ENCODE results near the gene ZNF446. TPM values are rescaled to one million over a fixed set of nuclear protein-coding genes. Genes with fewer than 3 reads are reported as not detected.
A peak's percentile ranks its signal among the peaks of the same experiment; 100 is the strongest.

The ZNF446 gene
- total RNA-seq, 1 experiment from 2014 or later: 9.7 TPM

- H3K4me3 ChIP-seq (ENCODE audit: low read depth, low read length): peak overlapping the region; percentile 71
- CTCF ChIA-PET: no interaction called here
- intact Hi-C loops (cut with micrococcal nuclease; ENCODE audit: unreplicated experiment): no loop called here
Measured at GRCh38 chr19:58477130-58477529, 978 bp downstream of the ZNF446 start.

DNA sequence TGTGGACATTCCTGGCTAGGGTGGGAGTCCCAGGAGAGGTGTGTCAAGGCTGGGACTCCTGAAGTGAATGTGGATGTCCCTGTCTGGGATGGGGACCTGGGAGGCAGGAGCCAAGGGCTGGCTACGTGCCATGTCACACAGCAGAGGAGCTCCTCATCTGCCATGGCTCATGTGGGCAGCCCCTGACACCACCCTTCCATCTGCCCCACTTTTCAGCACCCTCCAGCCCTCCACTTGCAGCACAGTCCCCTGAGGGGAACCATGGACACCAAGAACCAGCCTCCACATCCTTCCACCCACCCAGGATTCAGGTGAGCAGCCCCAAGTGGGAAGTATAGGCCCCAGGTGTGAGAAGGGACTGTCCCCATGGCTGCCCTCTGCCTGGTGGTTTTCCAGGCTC, 1.7 kb downstream of the ZNF446 start:
- CTCF ChIA-PET: no interaction called here
- intact Hi-C loops (cut with micrococcal nuclease; ENCODE audit: unreplicated experiment): no loop called here

More at GRCh38 chr19:58477130-58477529, 978 bp downstream of the ZNF446 start:
- H3K4me1 Mint-ChIP-seq (ENCODE audit: low read depth, unreplicated experiment): no peaks in the 10 kb centered on the region
- peak overlapping the region; percentile 79 for H3K4me3 Mint-ChIP-seq (ENCODE audit: unreplicated experiment)
- H3K9me3 ChIP-seq: no peaks in the 10 kb centered on the region
- H3K4me1 ChIP-seq: peaks cover 5% of the 10 kb centered on the region; the same call in 1 of the 2 replicates
- H3K27me3 ChIP-seq (replicated peaks; ENCODE audit: control insufficient read depth, insufficient read depth, low read length): no peaks in the 10 kb centered on the region
- no peak for TF ChIP-seq CTCF (IDR thresholded peaks at IDR 0.05; ENCODE audit: insufficient read depth in 1 of 2, low read depth in 1 of 2, low read length in 1 of 2, severe bottlenecking in 1 of 2, unreplicated experiment in 1 of 2)
- peak overlapping the region; percentile 85 for H3K27ac Mint-ChIP-seq (ENCODE audit: unreplicated experiment)
- H3K27me3 Mint-ChIP-seq (ENCODE audit: insufficient read depth, unreplicated experiment): no peaks in the 10 kb centered on the region
- BruUV-seq (replicated peaks): no TSS peak
- H3K36me3 Mint-ChIP-seq (ENCODE audit: insufficient read depth, unreplicated experiment): peaks cover 40% of the 10 kb centered on the region
- peaks cover under 1% of the 10 kb centered on the region; the same call in 1 of the 2 replicates for H3K36me3 ChIP-seq (ENCODE audit: control insufficient read depth, insufficient read depth, low read length)
- no peaks in the 10 kb centered on the region for H3K9me3 Mint-ChIP-seq (ENCODE audit: unreplicated experiment)
- POLR2A ChIA-PET: interaction anchor here (0.5 to 0.9 kb wide), 2 partner anchors 16 to 199 kb away, joined by 3 read pairs; no protein-coding TSS in a partner anchor
- DNase-seq: no peak

GRCh38 chr19:58479303-58479702, 3.2 kb downstream of the ZNF446 start:
- H3K27me3 Mint-ChIP-seq (ENCODE audit: insufficient read depth, unreplicated experiment): no peaks in the 10 kb centered on the region
- no peaks in the 10 kb centered on the region for H3K9me3 Mint-ChIP-seq (ENCODE audit: unreplicated experiment)
- no peak overlapping the region for H3K4me3 Mint-ChIP-seq (ENCODE audit: unreplicated experiment)
- POLR2A ChIA-PET: no interaction called here
- Histone ChIP-seq H3K4me3 (ENCODE audit: low read depth, low read length) (no peak overlapping the region), H3K36me3 (ENCODE audit: control insufficient read depth, insufficient read depth, low read length) (no peaks in the 10 kb centered on the region), H3K9me3 (no peaks in the 10 kb centered on the region), H3K27me3 (replicated peaks; ENCODE audit: control insufficient read depth, insufficient read depth, low read length) (no peaks in the 10 kb centered on the region), H3K4me1 (peaks cover 5% of the 10 kb centered on the region; the same call in 1 of the 2 replicates)
- intact Hi-C loops (cut with micrococcal nuclease; ENCODE audit: unreplicated experiment): no loop called here
- H3K36me3 Mint-ChIP-seq (ENCODE audit: insufficient read depth, unreplicated experiment): peaks cover 26% of the 10 kb centered on the region
- DNase-seq: no peak
- no peak for TF ChIP-seq CTCF (IDR thresholded peaks at IDR 0.05; ENCODE audit: insufficient read depth in 1 of 2, low read depth in 1 of 2, low read length in 1 of 2, severe bottlenecking in 1 of 2, unreplicated experiment in 1 of 2)
- no TSS peak for BruUV-seq (replicated peaks)
- CTCF ChIA-PET: no interaction called here
- H3K27ac Mint-ChIP-seq (ENCODE audit: unreplicated experiment): no peak overlapping the region
- H3K4me1 Mint-ChIP-seq (ENCODE audit: low read depth, unreplicated experiment): no peaks in the 10 kb centered on the region

More for the DNA sequence above, 1.7 kb downstream of the ZNF446 start:
- Histone ChIP-seq H3K27me3 (replicated peaks; ENCODE audit: control insufficient read depth, insufficient read depth, low read length) (no peaks in the 10 kb centered on the region), H3K4me1 (peaks cover 5% of the 10 kb centered on the region; the same call in 1 of the 2 replicates), H3K36me3 (ENCODE audit: control insufficient read depth, insufficient read depth, low read length) (no peaks in the 10 kb centered on the region), H3K9me3 (no peaks in the 10 kb centered on the region), H3K4me3 (ENCODE audit: low read depth, low read length) (no peak overlapping the region)
- Mint-ChIP-seq H3K36me3 (ENCODE audit: insufficient read depth, unreplicated experiment) (peaks cover 32% of the 10 kb centered on the region), H3K27ac (ENCODE audit: unreplicated experiment) (no peak overlapping the region), H3K27me3 (ENCODE audit: insufficient read depth, unreplicated experiment) (no peaks in the 10 kb centered on the region), H3K4me3 (ENCODE audit: unreplicated experiment) (peak overlapping the region; percentile 79), H3K4me1 (ENCODE audit: low read depth, unreplicated experiment) (no peaks in the 10 kb centered on the region), H3K9me3 (ENCODE audit: unreplicated experiment) (no peaks in the 10 kb centered on the region)
- no peak for DNase-seq
- POLR2A ChIA-PET: interaction anchor here (0.5 kb wide), 1 partner anchor 16 kb away, joined by 3 read pairs; no protein-coding TSS in a partner anchor
- TF ChIP-seq CTCF (IDR thresholded peaks at IDR 0.05; ENCODE audit: insufficient read depth in 1 of 2, low read depth in 1 of 2, low read length in 1 of 2, severe bottlenecking in 1 of 2, unreplicated experiment in 1 of 2): no peak
- no TSS peak for BruUV-seq (replicated peaks)

All from Caco-2 (cell line).